HG02798 (cell line): Measurements from ENCODE around the gene DIRAS3.
"Not testable (repeated sequence)": the region's sequence is repeated elsewhere in the genome, so short reads cannot be mapped to it uniquely, and the experiment has no call there.

Experiments used
- ATAC-seq: cut with Tn5 transposase; IDR thresholded peaks from one replicate; pipeline ENCODE4 v1.9.1; 2021; ENCODE audit warnings: mild to moderate bottlenecking; ENCODE audit not compliant: unreplicated experiment, poor library complexity

The DIRAS3 gene

DNA sequence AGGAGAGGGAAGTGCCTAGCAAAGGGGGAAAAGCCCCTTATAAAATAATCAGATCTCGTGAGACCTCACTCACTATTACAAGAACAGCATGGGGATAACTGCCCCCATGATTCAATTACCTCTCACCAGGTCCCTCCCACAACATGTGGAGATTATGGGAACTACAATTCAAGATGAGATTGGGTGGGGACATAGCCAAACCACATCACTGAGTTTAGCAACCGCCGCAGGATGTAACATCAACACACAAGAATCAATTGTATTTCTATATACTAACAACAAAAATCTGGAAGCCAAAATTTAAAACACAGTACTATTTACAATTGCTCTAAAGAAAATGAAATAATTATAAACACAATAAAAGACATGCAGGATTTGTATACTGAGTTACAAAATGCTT lies 21.9 kb downstream of the DIRAS3 start:
- no peak for ATAC-seq

DNA sequence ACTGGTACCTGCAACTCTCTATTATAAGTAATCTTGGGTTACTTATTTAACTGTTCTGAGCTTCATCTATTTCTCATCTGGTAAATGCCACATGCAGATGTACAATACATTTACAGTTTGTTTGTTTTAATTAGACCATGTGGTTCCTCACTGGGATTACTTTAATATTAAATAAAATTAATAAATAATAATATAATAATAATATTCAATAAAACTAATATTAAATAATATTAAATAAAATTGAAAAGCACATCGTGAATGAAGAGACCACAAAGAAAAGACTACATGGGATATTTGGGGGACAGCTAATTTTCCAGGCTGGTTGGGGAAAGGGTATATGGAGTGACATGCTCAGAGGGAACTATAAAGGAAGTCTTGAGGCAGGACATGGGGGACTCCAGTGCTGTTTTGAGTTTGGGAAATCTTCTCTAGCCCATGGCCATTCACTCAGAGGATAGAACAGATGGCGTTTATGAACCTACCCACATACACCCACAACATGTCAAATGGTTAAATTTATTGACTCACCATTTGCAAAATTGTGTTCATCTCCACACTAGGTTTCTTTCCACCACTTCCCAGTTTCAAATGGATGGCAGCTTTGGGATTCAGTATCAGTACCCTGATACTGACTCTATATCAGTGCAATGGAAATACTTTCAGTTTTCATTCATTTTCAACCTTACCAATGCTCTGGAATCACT lies 25.6 kb downstream of the DIRAS3 start:
- ATAC-seq = no peak

DNA sequence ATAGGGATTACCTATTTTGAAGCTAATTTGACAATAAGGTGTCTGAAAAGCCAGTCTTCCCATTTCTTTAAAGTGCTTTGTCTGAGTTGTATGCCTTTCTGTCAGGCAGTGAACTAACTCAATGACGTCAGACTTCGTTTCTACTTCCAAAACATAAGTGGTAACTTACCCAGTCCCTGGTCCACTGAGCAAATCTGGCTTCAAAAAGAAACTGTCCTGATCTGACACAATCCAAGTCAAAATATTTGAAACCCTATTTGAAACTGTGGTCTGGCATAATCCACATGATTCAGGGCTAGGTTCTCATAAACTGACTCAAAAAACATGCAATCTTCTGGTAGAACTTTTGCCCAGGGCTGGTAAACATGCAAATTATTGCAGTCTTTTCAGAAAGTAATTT lies 34.0 kb downstream of the DIRAS3 start:
- no peak for ATAC-seq

DNA sequence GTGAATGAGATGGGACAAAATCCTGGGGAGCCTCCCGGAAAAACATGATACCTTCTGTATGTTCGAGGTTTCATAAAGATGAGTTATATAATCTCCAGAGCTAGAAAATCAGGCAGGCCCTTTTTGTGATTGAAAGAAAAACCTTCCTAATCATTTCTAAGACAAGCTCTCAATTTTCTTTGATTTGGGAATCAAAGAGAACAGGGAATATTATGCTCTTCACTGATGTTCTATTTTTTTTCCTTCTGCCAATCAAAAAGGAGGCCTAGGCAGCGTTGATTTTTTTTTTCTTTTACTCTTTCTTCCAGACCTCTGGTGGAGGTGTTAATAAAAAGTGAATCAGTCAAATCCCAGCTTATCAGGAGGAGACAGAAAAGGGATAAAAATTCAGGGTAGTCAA lies 34.5 kb downstream of the DIRAS3 start:
- no peak for ATAC-seq

DNA sequence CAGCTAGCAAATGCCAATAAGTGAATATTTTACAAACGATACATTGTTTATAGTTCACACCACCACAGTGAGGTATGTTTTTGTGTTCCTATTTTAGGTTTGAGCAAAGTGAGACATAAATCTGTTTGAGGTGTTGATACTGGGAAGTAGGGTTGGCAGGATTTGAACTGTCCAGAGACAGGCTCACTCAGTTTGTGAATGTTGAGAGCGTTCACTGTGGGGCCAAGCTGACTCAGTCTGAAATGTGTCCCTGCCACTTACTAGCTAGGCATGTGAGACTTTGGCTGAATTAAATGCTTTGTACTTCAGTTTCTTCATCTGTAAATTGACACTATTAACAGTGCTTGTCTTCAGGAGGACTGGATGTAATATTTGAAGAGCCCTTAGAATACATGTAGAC lies 35.1 kb downstream of the DIRAS3 start:
- no peak for ATAC-seq

DNA sequence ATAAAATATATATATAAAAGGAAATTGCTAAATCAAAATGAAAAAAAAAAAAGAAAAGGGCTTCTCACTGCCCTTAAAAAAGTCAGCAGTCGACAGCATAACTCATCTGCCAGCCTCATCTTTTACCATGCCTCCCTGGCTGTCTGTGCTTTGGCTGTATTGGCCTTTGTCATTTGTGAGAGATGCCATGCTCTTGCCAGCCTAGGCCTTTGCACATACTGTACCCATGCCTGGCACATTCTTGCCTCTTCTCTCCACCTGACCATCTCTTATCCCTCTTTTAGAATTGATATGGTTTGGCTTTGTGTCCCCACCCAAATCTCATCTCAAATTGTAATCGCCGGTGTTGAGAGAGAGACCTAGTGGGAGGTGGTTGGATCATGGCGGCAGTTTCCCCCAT lies 37.1 kb downstream of the DIRAS3 start:
- ATAC-seq = no peak

DNA sequence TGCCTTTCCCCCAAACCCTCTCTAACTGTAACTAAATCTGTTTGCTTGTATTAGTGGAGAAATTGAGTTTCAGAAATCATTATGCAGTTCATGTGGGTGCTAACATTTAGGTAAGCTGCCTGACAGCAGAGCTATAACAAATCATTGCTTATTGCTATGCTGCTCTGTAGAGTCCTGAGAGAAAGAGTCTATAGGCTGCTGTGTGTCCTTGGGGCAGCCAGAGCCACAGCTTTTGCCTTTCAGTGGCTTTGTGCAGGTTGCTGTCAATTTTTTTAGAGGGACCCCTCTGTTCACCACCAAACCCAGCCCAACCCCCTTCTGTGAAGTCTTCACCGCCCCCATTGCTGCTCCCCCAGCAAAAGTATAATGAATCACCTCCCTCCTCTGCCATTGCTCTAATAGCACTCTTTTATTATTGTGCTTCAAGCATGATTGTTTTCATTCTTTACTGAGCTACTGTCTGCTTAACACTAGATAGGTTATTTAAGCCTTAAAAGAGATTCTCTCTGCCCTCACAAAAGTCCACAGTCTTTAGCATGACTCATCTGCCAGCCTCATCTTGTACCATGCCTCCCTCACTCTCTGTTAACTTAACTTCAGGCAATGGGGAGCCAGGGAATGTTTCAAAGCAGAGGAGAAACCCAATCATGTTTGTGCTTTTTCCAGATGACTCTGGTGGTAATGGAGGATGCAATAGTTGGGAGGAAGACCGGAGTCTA lies 38.6 kb downstream of the DIRAS3 start:
- no peak for ATAC-seq

DNA sequence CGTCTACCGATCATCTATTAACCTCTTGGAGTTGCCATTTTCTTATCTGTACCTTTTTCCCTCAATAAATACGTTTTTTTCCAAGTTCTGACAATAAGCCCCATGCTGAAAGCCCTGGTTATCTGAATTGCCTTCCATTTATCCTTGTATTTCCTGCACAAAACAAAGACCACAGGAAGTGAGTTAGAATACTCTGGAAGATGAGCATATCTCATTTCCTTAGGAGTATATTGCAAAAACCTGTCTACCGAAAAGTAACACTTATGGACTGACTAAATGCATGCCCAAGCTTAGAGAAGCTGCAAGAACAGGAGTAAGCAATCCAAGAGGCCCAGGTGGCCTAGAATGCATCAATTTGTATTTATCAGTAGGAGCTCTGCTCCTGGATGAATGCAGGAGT lies 39.9 kb downstream of the DIRAS3 start:
- no peak for ATAC-seq

DNA sequence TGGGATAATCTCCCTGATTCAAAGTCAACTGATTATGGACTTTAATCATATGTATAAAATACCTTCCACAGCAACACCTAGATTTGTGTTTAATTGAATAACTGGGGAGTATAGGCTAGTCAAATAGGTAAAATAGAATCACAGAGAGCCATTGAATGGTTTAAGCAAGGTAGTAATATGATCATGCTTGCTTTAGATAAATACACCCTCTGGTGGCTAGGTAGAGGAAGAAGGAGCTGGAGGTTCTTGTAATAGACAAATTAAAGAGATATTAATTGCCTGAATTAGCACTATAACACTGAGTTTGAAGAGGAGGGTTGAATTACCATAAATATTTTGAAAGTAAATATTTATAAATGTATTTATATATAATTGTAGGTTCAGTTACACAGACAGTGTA lies 40.3 kb downstream of the DIRAS3 start:
- no peak for ATAC-seq

DNA sequence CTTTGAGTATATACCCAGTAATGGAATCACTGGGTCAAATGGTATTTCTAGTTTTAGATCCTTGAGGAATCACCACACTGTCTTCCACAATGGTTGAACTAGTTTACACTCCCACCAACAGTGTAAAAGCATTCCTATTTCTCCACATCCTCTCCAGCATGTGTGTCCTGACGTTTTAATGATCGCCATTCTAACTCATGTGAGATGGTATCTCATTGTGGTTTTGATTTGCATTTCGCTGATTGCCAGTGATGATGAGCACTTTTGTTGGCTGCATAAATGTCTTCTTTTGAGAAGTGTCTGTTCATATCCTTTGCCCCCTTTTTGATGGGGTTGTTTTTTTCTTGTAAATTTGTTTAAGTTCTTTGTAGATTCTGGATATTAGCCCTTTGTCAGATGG lies 46.8 kb downstream of the DIRAS3 start:
- not testable (repeated sequence) for ATAC-seq

DNA sequence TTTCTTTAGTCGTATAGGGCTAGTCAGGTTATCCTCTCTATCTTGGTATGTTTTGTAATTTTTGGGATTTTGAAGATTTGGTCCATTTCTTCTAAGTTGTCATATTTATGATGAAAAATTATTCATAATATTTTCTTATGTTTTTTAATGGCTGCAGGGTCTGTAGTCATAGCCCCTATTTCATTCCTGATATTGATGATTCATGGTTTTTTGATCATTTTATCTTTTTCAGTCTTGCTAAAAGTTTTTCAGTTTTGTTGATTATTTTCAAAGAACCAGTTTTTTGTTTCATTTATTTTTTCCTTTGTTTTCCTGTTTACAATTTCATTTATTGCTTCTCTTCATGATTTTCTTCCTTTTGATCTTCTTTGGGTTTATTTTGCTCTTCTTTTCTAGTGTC lies 50.2 kb downstream of the DIRAS3 start:
- ATAC-seq = no peak

DNA sequence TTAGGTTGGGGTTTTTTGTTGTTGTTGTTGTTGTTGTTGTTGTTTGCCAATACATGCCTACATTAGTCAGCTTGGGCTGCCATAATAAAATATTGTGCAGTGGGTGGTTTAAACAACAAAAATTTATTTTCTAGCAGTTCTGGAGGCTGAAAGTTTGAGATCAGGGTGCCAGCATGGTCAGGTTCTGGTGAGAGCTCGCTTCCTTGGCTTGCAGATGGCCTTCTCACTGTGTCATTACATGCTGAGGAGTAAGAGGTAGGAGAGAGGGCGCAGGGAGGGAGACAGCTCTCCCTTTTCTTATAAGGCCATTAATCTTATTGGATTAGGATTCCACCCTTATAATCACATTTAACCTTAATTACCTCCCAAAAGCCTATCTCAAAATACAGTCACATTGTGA lies 52.7 kb downstream of the DIRAS3 start:
- no peak for ATAC-seq
